ENCODE results near the gene ATOH8.

GRCh38 chr2:85776672-85777071, 22.9 kb downstream of the ATOH8 start:
- TF ChIP-seq HOXB13 (CRISPR knock-in tag; IDR thresholded peaks at IDR 0.05; ENCODE audit: low read depth) (no peak), EP300 (IDR thresholded peaks at IDR 0.05) (no peak), ZC3H11A (IDR thresholded peaks at IDR 0.05) (no peak), TFCP2L1 (CRISPR knock-in tag; IDR thresholded peaks at IDR 0.05) (no peak), POLR2A (IDR thresholded peaks at IDR 0.05; ENCODE audit: low read length) (no peak)
- TF ChIP-seq, protein P1, sequence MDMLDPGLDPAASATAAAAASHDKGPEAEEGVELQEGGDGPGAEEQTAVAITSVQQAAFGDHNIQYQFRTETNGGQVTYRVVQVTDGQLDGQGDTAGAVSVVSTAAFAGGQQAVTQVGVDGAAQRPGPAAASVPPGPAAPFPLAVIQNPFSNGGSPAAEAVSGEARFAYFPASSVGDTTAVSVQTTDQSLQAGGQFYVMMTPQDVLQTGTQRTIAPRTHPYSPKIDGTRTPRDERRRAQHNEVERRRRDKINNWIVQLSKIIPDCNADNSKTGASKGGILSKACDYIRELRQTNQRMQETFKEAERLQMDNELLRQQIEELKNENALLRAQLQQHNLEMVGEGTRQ (IDR thresholded peaks at IDR 0.05), result no peak
- TF ChIP-seq, protein P2, sequence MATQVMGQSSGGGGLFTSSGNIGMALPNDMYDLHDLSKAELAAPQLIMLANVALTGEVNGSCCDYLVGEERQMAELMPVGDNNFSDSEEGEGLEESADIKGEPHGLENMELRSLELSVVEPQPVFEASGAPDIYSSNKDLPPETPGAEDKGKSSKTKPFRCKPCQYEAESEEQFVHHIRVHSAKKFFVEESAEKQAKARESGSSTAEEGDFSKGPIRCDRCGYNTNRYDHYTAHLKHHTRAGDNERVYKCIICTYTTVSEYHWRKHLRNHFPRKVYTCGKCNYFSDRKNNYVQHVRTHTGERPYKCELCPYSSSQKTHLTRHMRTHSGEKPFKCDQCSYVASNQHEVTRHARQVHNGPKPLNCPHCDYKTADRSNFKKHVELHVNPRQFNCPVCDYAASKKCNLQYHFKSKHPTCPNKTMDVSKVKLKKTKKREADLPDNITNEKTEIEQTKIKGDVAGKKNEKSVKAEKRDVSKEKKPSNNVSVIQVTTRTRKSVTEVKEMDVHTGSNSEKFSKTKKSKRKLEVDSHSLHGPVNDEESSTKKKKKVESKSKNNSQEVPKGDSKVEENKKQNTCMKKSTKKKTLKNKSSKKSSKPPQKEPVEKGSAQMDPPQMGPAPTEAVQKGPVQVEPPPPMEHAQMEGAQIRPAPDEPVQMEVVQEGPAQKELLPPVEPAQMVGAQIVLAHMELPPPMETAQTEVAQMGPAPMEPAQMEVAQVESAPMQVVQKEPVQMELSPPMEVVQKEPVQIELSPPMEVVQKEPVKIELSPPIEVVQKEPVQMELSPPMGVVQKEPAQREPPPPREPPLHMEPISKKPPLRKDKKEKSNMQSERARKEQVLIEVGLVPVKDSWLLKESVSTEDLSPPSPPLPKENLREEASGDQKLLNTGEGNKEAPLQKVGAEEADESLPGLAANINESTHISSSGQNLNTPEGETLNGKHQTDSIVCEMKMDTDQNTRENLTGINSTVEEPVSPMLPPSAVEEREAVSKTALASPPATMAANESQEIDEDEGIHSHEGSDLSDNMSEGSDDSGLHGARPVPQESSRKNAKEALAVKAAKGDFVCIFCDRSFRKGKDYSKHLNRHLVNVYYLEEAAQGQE (IDR thresholded peaks at IDR 0.05), result no peak
- TF ChIP-seq, protein P3, sequence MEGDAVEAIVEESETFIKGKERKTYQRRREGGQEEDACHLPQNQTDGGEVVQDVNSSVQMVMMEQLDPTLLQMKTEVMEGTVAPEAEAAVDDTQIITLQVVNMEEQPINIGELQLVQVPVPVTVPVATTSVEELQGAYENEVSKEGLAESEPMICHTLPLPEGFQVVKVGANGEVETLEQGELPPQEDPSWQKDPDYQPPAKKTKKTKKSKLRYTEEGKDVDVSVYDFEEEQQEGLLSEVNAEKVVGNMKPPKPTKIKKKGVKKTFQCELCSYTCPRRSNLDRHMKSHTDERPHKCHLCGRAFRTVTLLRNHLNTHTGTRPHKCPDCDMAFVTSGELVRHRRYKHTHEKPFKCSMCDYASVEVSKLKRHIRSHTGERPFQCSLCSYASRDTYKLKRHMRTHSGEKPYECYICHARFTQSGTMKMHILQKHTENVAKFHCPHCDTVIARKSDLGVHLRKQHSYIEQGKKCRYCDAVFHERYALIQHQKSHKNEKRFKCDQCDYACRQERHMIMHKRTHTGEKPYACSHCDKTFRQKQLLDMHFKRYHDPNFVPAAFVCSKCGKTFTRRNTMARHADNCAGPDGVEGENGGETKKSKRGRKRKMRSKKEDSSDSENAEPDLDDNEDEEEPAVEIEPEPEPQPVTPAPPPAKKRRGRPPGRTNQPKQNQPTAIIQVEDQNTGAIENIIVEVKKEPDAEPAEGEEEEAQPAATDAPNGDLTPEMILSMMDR (IDR thresholded peaks at IDR 0.05), result no peak

Measured in A549 (cell line).